GM18951 (cell line): Measurements from ENCODE around the gene GIPC1.
"Not testable (repeated sequence)": the region's sequence is repeated elsewhere in the genome, so short reads cannot be mapped to it uniquely, and the experiment has no call there.

Experiments
- POLR2A ChIP-seq: IDR thresholded peaks from 4 replicates; pipeline ENCODE4 v1.6.1; 2011; ENCODE audit warnings: mild to moderate bottlenecking; ENCODE audit not compliant: insufficient read length, insufficient read depth; ENCODE audit errors: extremely low read depth
- in situ Hi-C: fragments of 300-500 bp; cut with MboI; formaldehyde crosslinking; loops from one replicate; pipeline ENCODE4 v1.12.0; 2022; ENCODE audit warnings: low sequenced_read_pairs, mixed read lengths, inconsistent platforms; ENCODE audit not compliant: unreplicated experiment

The GIPC1 gene, protein sequence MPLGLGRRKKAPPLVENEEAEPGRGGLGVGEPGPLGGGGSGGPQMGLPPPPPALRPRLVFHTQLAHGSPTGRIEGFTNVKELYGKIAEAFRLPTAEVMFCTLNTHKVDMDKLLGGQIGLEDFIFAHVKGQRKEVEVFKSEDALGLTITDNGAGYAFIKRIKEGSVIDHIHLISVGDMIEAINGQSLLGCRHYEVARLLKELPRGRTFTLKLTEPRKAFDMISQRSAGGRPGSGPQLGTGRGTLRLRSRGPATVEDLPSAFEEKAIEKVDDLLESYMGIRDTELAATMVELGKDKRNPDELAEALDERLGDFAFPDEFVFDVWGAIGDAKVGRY

DNA sequence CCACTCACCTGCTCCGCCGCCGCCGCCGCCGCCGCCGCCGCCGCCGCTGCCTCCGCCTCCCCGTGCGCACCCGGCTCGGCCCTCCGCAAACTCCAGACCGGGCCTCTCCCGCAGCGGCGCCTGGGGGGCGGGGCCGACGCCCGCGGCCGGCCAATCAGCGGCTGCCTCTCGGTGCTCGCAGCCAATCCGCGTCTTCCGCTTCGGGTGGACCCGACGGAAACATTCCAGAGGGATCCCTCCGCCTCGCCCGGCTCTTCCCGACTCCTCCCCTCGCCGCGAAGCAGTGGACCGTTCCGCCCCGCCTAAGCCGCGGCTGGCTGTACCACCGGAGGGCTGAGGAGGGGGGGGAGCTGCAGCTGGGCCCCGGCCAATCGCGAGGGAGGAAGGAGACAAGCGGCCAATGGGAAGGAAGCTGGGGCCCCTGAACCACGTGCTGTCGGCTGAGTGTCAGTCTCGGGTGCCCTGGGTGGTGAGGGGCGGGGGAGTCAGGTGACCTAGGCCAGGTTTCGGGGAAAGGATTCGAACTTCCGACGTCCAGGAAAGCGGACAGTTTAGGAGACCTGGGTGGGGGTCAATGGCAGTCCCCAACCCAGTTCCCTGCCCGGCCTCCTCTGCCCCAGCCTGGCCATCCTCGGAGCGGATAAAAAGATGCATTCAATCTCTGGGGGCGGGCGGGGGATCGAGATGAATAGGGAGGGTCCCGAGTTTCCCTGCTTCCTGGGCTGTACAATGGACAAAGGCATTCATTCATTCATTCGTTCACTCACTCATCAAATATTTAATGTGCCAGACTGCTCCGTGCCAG, at the start of gene GIPC1:
GIPC1 (minus strand) TSS at position 99 of the 805 bp plus-strand sequence. CDS start 13,151 bp downstream, outside the sequence.
- peak; percentile 28 for TF ChIP-seq POLR2A
- in situ Hi-C loops, result loop anchor here (25.0 kb wide), 1 partner anchor 309 kb away; no protein-coding TSS in a partner anchor

DNA sequence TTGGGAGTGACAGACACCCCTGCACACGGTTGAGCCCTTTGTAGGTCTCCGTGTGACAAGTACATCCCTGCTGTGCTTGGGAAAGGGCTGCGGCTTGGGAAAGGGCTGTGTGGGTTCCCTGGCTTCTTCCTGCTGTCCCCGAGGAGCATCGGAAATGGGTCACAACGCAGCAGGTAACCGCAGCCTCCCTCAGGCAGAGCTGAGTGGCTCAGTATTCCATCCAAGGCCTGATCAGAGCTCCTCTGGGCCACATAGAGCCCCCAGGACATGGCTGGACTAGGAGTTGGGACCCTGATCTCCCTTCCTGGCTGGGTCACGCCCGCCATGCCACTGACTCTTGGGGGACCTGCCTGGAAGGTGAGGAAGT, 49.8 kb upstream of the GIPC1 start:
- TF ChIP-seq POLR2A, result no peak
- in situ Hi-C loops, result no loop called here

DNA sequence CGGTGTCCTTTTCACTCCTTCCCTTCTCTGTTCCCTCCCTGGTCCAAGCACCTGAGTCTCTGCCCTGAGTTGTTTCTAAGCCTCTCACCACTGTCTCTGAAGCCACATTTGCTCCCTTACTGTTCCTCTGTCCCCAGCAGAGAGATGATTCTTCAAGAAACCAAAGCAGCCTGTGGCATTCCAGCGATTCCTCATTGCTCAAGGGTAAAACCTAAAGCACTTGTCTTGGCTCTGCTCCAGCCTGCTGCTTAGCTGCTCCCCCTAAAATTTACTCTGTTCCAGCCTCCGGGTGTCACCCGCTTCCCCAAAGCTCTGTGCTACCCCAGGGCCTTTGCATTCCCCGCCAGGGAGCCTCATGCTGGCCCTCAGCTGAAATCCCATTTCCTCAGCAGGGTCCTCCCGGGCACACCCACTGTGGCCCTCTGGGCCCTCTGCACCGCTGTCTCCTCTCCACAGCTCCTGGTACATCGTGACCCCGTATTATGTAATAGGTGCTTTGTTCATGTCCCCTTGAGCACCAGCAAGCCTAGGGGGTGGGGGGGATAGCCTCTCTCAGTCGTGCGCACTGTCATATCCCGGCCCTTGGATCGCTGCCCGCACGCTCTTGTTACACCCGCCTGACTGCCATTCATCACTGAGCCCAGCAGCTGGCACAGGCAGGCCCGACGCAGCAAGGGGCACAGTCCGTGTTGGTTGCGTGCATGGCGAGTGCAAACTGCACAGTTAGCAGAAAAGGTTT, 49.2 kb upstream of the GIPC1 start:
- TF ChIP-seq POLR2A, result no peak
- in situ Hi-C loops, result no loop called here

DNA sequence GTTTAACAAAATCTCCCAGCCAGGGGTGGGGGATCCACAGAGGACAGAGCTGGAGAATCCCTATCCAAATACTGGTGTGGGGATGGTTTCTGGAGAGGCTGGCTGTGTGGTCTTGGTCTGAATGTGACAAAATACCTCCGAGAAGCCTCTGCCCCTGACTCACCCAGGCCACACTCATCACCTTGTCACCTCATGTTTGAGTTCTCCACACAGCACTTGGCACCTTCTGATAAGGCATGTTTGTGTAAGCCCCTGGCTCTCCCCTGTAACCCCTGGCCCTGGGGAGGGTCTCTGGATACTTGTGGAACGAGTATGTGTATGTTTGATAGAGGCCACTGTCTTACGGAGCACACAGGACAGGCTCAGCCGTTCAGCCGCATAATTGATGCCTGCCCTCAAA, 48.1 kb upstream of the GIPC1 start:
- in situ Hi-C loops, result no loop called here

DNA sequence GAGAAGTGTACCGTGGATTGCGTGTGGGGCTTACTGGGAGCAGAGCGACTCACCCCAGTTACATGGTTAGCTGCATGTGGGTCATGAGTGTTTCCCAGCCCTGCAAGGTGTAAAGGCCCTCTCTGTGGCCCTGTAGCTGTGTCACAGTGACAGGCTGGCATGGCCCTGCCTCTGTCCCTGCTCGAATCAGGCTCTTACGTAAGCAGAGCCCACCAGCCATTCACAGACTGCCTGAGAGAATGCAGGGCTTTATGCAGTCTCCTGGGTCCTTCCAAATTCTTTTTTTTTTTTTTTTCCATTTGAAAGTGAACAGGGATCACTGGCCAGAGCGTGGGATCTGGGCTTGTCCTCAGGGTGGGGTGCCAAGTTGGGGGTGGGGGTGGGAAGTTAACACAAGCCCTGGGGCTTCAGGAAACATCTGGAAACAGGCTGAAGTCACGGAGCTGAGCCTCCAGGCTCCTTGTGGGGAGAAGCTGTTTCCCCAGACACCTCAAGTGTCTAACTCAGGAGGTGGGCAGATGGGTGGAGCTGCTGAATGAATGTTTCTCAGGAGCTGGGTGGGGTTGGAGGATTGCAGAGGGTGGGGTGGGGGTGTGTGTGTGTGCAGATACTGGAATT, 46.9 kb upstream of the GIPC1 start:
- TF ChIP-seq POLR2A, result no peak
- in situ Hi-C loops, result no loop called here

More for the DNA sequence above, 48.1 kb upstream of the GIPC1 start:
- no peak for TF ChIP-seq POLR2A

DNA sequence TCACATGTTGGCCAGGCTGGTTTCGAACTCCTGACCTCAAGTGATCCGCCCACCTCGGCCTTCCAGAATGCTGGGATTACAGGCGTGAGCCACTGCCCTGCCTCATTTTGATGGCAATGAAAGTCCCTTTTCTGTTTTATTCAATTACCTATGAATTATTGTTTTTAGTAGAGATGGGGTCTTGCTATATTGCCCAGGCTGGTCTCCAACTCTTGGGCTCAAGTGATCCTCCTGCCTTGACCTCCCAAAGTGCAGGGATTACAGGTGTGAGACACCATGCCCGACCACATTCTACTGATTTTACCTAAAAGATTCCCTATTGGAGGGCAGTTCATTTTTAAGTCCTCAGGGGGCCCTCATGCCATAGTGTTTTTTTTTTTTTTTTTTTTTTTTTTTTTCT, 46.1 kb upstream of the GIPC1 start:
- in situ Hi-C loops, result not testable (repeated sequence)

DNA sequence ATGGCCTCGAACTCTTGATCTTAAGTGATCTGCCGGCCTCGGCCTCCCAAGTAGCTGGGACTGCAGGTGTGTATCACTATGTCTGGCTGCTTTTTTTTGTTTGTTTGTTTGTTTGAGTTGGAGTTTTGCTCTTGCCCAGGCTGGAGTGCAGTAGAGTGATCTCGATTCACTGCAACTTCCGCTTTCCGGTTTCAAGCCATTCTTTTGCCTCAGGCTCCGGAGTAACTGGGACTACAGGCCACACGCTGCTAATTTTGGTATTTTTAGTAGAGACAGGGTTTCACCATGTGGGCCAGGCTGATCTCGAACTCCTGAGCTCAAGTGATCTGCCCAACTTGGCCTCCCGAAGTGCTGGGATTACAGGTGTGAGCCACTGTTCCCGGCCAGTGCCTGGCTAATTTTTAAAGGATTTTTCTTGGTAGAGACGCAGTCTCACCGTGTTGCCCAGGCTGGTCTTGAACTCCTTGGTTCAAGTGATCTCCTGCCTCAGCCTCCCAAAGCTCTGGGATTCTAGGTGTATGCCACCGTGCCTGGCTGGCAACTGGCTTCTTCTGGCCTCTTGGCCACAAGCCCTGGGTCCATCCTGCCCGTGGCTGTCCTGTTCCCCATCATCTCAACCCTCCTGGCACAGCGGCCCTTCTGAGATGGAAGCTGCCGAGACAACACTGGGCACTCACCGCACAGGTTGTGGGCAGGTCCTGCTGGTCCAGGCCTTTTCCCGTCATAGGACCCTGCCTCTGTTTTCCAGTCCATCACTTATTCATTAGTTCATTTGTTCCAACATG, 45.0 kb upstream of the GIPC1 start:
- in situ Hi-C loops, result no loop called here

DNA sequence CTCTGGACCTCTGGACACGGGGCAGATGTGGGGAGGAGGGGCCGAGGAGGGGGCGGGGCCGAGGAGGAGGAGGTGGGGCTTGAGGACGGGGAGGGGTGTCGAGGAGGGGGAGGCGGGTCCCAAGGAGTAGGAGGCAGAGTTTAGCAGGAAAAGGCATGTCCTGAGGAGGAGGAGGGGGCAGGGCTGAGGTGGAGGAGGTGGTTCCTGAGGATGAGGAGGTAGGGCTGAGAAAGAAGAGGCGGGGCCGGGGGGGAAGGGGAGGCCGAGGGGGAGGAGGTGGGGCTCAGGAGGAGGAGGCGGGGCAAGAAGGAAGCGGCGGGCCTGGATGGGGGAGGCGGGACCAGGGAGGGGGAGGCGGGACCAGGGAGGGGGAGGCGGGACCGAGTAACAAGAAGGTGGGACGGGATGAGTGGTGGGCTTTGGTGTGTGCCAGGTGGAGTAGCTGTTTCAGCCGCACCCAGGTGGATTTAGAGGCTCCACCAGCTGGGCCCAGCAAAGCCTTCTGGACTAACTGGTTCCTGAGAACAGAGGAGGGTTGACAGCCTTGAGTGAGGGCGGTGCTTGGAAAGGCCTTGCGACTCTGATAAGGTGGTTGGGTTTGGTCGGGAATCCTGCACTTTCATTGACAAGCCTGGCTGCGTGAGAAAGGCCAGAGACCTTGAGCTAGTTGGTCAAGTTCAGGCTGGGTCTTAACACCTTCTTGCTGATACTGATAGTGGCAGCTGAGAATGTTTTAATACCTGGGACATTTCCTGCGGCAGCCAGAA, 41.2 kb upstream of the GIPC1 start:
- TF ChIP-seq POLR2A, result no peak

More for the DNA sequence above, 45.0 kb upstream of the GIPC1 start:
- no peak for TF ChIP-seq POLR2A

DNA sequence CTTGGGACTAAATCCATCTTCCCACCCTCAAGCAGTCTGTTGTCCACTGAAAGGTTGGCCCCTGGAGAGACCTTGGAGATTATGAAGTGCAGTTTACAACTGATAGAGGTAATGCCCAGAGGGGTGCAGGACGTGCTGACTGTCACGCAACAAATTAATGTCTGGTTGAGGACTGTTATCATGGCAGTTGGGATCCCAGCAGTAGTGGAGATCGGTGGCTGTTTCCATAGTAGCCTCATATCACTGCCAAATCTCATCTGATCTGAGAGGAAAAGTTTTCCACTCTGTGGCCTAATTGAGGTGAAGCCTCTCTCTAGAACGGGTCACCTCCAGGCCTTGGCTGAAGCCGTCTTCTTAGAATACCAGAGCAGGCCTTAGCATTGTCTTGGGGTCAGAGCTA, 37.5 kb upstream of the GIPC1 start:
- in situ Hi-C loops, result no loop called here
- no peak for TF ChIP-seq POLR2A

More for the DNA sequence above, 41.2 kb upstream of the GIPC1 start:
- in situ Hi-C loops, result no loop called here

DNA sequence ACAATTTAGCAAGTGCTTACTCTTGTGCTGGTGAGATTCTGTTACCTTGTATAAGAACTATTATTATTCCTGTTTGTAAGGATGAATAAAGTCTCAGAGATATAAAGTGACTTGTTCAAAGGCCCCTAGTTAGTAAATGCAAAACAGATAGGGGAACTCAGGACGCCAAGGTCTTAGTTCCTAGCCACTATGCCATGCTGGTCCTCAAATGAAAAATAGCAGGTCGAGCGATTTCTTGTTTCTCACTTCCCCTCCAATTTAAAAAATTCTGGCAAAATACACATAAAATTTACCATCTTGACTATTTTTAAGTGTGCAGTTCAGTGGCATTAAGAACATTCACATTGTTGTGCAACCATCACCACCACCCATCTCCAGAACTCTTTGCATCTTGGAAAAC, 34.6 kb upstream of the GIPC1 start:
- in situ Hi-C loops, result no loop called here
- no peak for TF ChIP-seq POLR2A

DNA sequence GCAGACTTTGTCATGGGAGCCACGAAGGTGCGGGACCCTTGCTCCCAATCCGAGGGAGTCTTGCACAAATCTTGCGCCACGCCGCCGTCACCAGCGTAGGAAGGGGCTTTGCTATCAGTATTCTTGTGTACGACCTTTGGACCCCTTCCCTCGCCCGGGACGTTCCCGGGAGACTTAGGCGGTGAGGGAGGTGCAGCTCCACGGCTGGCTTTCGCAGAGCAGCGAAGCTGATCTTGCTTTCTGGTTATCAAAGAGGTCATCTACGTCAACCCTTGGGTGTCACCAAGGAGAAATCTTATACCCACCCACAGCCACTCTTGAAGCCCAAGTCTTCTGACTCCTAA, 34.0 kb upstream of the GIPC1 start:
- TF ChIP-seq POLR2A, result no peak
- in situ Hi-C loops, result no loop called here
